Liver (tissue), 9 donors: ENCODE data around the gene SARDH. TPM values are rescaled to one million over a fixed set of nuclear protein-coding genes. Genes with fewer than 3 reads are reported as not detected.

Experiments used
- DNase-seq: peaks from one replicate; pipeline ENCODE4 v3.0.0-alpha.2; 2017; ENCODE audit warnings: low spot score
- H3K27ac ChIP-seq, 2 donors: one replicate each; pipeline ENCODE4 v1.7.0; 2013; ENCODE audit warnings: inconsistent platforms in 2 of 2, low read length in 2 of 2, control low read depth in 1 of 2, low read depth in 1 of 2, mild to moderate bottlenecking in 1 of 2
- H3K27me3 ChIP-seq, 4 donors: one replicate each; pipeline versions ENCODE4 v1.6.1 to v1.7.0; 2013; ENCODE audit warnings: low read length in 3 of 4, inconsistent platforms in 1 of 4, mild to moderate bottlenecking in 1 of 4, moderate library complexity in 1 of 4; ENCODE audit not compliant: control insufficient read depth in 4 of 4, insufficient read depth in 4 of 4
- H3K36me3 ChIP-seq, 4 donors: one replicate each; pipeline versions ENCODE4 v1.6.1 to v1.7.0; 2013; ENCODE audit warnings: low read length in 3 of 4, mild to moderate bottlenecking in 3 of 4, low read depth in 1 of 4, moderate library complexity in 1 of 4; ENCODE audit not compliant: control insufficient read depth in 4 of 4, insufficient read depth in 3 of 4
- H3K4me1 ChIP-seq, 4 donors: one replicate each; pipeline versions ENCODE4 v1.6.1 to v1.7.0; 2013; ENCODE audit warnings: low read length in 3 of 4, mild to moderate bottlenecking in 3 of 4, moderate library complexity in 1 of 4; ENCODE audit not compliant: control insufficient read depth in 4 of 4, insufficient read depth in 4 of 4
- H3K4me3 ChIP-seq, 3 donors: one replicate each; pipeline versions ENCODE4 v1.6.1 to v1.7.0; 2013; ENCODE audit warnings: low read length in 3 of 3, control low read depth in 1 of 3, low read depth in 1 of 3, mild to moderate bottlenecking in 1 of 3
- H3K9ac ChIP-seq, 2 donors: one replicate each; pipeline ENCODE4 v1.7.0; 2013; ENCODE audit warnings: low read length in 2 of 2, mild to moderate bottlenecking in 2 of 2, moderate library complexity in 2 of 2, control low read depth in 1 of 2, low read depth in 1 of 2
- H3K9me3 ChIP-seq, 4 donors: one replicate each; pipeline versions ENCODE4 v1.6.1 to v1.7.0; 2013; ENCODE audit warnings: low read length in 3 of 4; ENCODE audit not compliant: control insufficient read depth in 4 of 4
- ATF3 ChIP-seq: IDR thresholded peaks from 2 replicates; pipeline ENCODE4 v1.6.1; 2016; ENCODE audit warnings: antibody characterized with exemption
- CTCF ChIP-seq: fragments of 150-350 bp; IDR thresholded peaks from 2 replicates; pipeline ENCODE4 v1.5.1; 2017; ENCODE audit warnings: improper control_type of control experiment, low read depth, low read length; ENCODE audit not compliant: missing input control
- EGR1 ChIP-seq, 2 donors: IDR thresholded peaks; 2 replicates each; pipeline ENCODE4 v1.6.1; 2016 to 2018; ENCODE audit warnings: antibody characterized with exemption in 2 of 2, low read depth in 2 of 2
- FOXA1 ChIP-seq: IDR thresholded peaks from 2 replicates; pipeline ENCODE4 v1.6.1; 2016; ENCODE audit warnings: antibody characterized with exemption
- FOXA2 ChIP-seq: IDR thresholded peaks from 2 replicates; pipeline ENCODE4 v1.6.1; 2016; ENCODE audit warnings: antibody characterized with exemption
- GABPA ChIP-seq, 2 donors: IDR thresholded peaks in 1 of 2; conservative IDR thresholded peaks in 1 of 2; 2 replicates each; pipeline ENCODE4 v1.6.1; 2016; ENCODE audit warnings: antibody characterized with exemption in 2 of 2, mild to moderate bottlenecking in 1 of 2, moderate library complexity in 1 of 2
- HNF4A ChIP-seq, 2 donors: conservative IDR thresholded peaks; 2 replicates each; pipeline ENCODE4 v1.6.1; 2016; ENCODE audit warnings: antibody characterized with exemption in 2 of 2, mild to moderate bottlenecking in 2 of 2
- HNF4G ChIP-seq: IDR thresholded peaks from 2 replicates; pipeline ENCODE4 v1.6.1; 2016; ENCODE audit warnings: antibody characterized with exemption
- JUND ChIP-seq, 2 donors: IDR thresholded peaks; 2 replicates each; pipeline ENCODE4 v1.6.1; 2016; ENCODE audit warnings: antibody characterized with exemption in 2 of 2
- NR2F2 ChIP-seq: IDR thresholded peaks from 2 replicates; pipeline ENCODE4 v1.6.1; 2016; ENCODE audit warnings: antibody characterized with exemption
- RAD21 ChIP-seq, 2 donors: IDR thresholded peaks; 2 replicates each; pipeline ENCODE4 v1.6.1; 2016; ENCODE audit warnings: antibody characterized with exemption in 2 of 2, mild to moderate bottlenecking in 2 of 2
- REST ChIP-seq: IDR thresholded peaks from 2 replicates; pipeline ENCODE4 v1.6.1; 2016; ENCODE audit warnings: antibody characterized with exemption, mild to moderate bottlenecking
- RXRA ChIP-seq, 2 donors: IDR thresholded peaks; 2 replicates each; pipeline ENCODE4 v1.6.1; 2017 to 2018; ENCODE audit warnings: antibody characterized with exemption in 2 of 2, mild to moderate bottlenecking in 1 of 2
- SP1 ChIP-seq: IDR thresholded peaks from 2 replicates; pipeline ENCODE4 v1.6.1; 2018; ENCODE audit warnings: antibody characterized with exemption, mild to moderate bottlenecking
- TAF1 ChIP-seq: conservative IDR thresholded peaks from 2 replicates; pipeline ENCODE4 v1.6.1; 2016; ENCODE audit warnings: antibody characterized with exemption, mild to moderate bottlenecking
- YY1 ChIP-seq: IDR thresholded peaks from 2 replicates; pipeline ENCODE4 v1.6.1; 2016; ENCODE audit warnings: antibody characterized with exemption, mild to moderate bottlenecking
- ZBTB33 ChIP-seq: IDR thresholded peaks from 2 replicates; pipeline ENCODE4 v1.6.1; 2016; ENCODE audit warnings: antibody characterized with exemption
- WGBS: extraction: QIAGEN DNeasy Blood & Tissue Kit; methylation state at CpG from one replicate; pipeline ENCODE4 v1.1.7; 2013; 5-methylcytosine and 5-hydroxymethylcytosine counted together
- polyA plus RNA-seq, 2 donors: library from polyadenylated mRNA; stranded (reverse) in 1 of 2; unstranded in 1 of 2; fragments of 200-250 nt in 1 of 2; fragments of >200 nt in 1 of 2; fragmentation: Nextera tagmentation in 1 of 2; extraction: Ambion mirVana in 1 of 2; gene quantifications; one replicate each; pipeline versions ENCODE4 v1.2.1 to v1.2.3, GENCODE V29; 2013 to 2015
- total RNA-seq, 2 donors: library from RNA; depleted of rRNA; stranded (reverse); fragments of >200 nt; gene quantifications; one replicate each; pipeline ENCODE4 v1.2.3, GENCODE V29; 2014
- donor health status: healthy.
- donor health status: healthy.
- donor health status: healthy.
- donor health status: healthy.
- donor health status: healthy.

SARDH gene
- total and polyA plus RNA-seq, 4 donors: 53.7 to 291 (median 63.4) TPM

GRCh38 chr9:133729617-133730281, 8.4 kb downstream of the SARDH start:
- Histone ChIP-seq H3K4me1 (peaks cover 0 to 22% (median 1%) of the 10 kb centered on the region in 4 donors), H3K36me3 (peaks cover 1 to 33% (median 19%) of the 10 kb centered on the region in 4 donors), H3K9ac (no peak overlapping the region), H3K27ac (no peak overlapping the region), H3K27me3 (no peaks in the 10 kb centered on the region), H3K4me3 (no peak overlapping the region), H3K9me3 (no peaks in the 10 kb centered on the region)
- DNase-seq: peak; percentile 27
- WGBS: 91% methylated on average over 19 of the region's 19 CpGs
- TF ChIP-seq RAD21 (IDR thresholded peaks at IDR 0.05) (no peak), HNF4G (no peak), EGR1 (IDR thresholded peaks at IDR 0.05; ENCODE audit: low read depth in 2 of 2) (no peak), REST (no peak), FOXA1 (no peak), NR2F2 (no peak), ZBTB33 (no peak), HNF4A (conservative IDR thresholded peaks at IDR 0.05) (no peak), YY1 (no peak), GABPA (IDR thresholded peaks at IDR 0.05 in 1 of 2, conservative IDR thresholded peaks at IDR 0.05 in 1 of 2) (no peak), CTCF (no peak), ATF3 (no peak), SP1 (no peak)

GRCh38 chr9:133728856-133729616, 9.1 kb downstream of the SARDH start:
- H3K27me3 ChIP-seq: no peaks in the 10 kb centered on the region
- H3K9ac ChIP-seq: no peak overlapping the region
- WGBS: 77% methylated on average over 10 of the region's 10 CpGs
- peaks cover 0 to 18% (median 0%) of the 10 kb centered on the region in 4 donors for H3K4me1 ChIP-seq
- H3K36me3 ChIP-seq: peaks cover 1 to 40% (median 18%) of the 10 kb centered on the region in 4 donors
- H3K9me3 ChIP-seq: no peaks in the 10 kb centered on the region
- H3K27ac ChIP-seq: no peak overlapping the region
- DNase-seq: peak; percentile 25
- H3K4me3 ChIP-seq: no peak overlapping the region
- no peak for TF ChIP-seq NR2F2
- no peak for TF ChIP-seq HNF4G
- TF ChIP-seq TAF1: no peak
- TF ChIP-seq RXRA (IDR thresholded peaks at IDR 0.05): no peak
- TF ChIP-seq ZBTB33: no peak
- TF ChIP-seq YY1: no peak
- no peak for TF ChIP-seq SP1
- no peak for TF ChIP-seq CTCF
- TF ChIP-seq RAD21 (IDR thresholded peaks at IDR 0.05): no peak
- TF ChIP-seq EGR1 (IDR thresholded peaks at IDR 0.05; ENCODE audit: low read depth in 2 of 2): no peak
- no peak for TF ChIP-seq JUND (IDR thresholded peaks at IDR 0.05)
- no peak for TF ChIP-seq FOXA2
- no peak for TF ChIP-seq FOXA1
